HG02623 (cell line): Measurements from ENCODE around the gene ARHGAP24.
"Not testable (repeated sequence)": the region's sequence is repeated elsewhere in the genome, so short reads cannot be mapped to it uniquely, and the experiment has no call there.

ENCODE experiments used
- ATAC-seq: cut with Tn5 transposase; IDR thresholded peaks from one replicate; pipeline ENCODE4 v1.9.1; 2021; ENCODE audit warnings: moderate library complexity; ENCODE audit not compliant: unreplicated experiment

ARHGAP24 gene

GRCh38 chr4:85805891-85806290, 330.9 kb downstream of the ARHGAP24 start:
- ATAC-seq: no peak

GRCh38 chr4:85806334-85806733, 331.4 kb downstream of the ARHGAP24 start:
- ATAC-seq: no peak

- ATAC-seq: no peak
Observed at GRCh38 chr4:85807247-85807950, 332.4 kb downstream of the ARHGAP24 start.

GRCh38 chr4:85808104-85808503, 333.2 kb downstream of the ARHGAP24 start:
- ATAC-seq: no peak

- no peak for ATAC-seq
Observed at GRCh38 chr4:85808864-85809263, 333.9 kb downstream of the ARHGAP24 start.

GRCh38 chr4:85812776-85813175, 337.8 kb downstream of the ARHGAP24 start:
- ATAC-seq: no peak

- ATAC-seq: no peak
Observed at GRCh38 chr4:85815796-85816459, 341.0 kb downstream of the ARHGAP24 start.

GRCh38 chr4:85818700-85819099, 343.8 kb downstream of the ARHGAP24 start:
- no peak for ATAC-seq

- not testable (repeated sequence) for ATAC-seq
Observed at GRCh38 chr4:85820101-85820500, 345.2 kb downstream of the ARHGAP24 start.

- ATAC-seq: no peak
Observed at GRCh38 chr4:85821688-85822455, 346.9 kb downstream of the ARHGAP24 start.

GRCh38 chr4:85823295-85823694, 348.3 kb downstream of the ARHGAP24 start:
- no peak for ATAC-seq

GRCh38 chr4:85824166-85824945, 349.4 kb downstream of the ARHGAP24 start:
- no peak for ATAC-seq

- no peak for ATAC-seq
Observed at GRCh38 chr4:85826060-85826678, 351.2 kb downstream of the ARHGAP24 start.

- no peak for ATAC-seq
Observed at GRCh38 chr4:85828027-85828890, 353.3 kb downstream of the ARHGAP24 start.

- ATAC-seq: no peak
Observed at GRCh38 chr4:85829276-85830051, 354.5 kb downstream of the ARHGAP24 start.

GRCh38 chr4:85831647-85832046, 356.7 kb downstream of the ARHGAP24 start:
- no peak for ATAC-seq

- ATAC-seq: no peak
Observed at GRCh38 chr4:85833302-85833701, 358.4 kb downstream of the ARHGAP24 start.

- no peak for ATAC-seq
Observed at GRCh38 chr4:85834934-85835333, 360.0 kb downstream of the ARHGAP24 start.
